ENCODE data around the gene MED6. TPM values are rescaled to one million over a fixed set of nuclear protein-coding genes. Genes with fewer than 3 reads are reported as not detected.

Gene MED6
- polyA plus RNA-seq, 1 donor from 2014 or later = 46.6 TPM

- Histone ChIP-seq H3K9ac (ENCODE audit: low read length) (no peak overlapping the region), H3K9me3 (ENCODE audit: low read length) (no peaks in the 10 kb centered on the region), H3F3A (ENCODE audit: insufficient read depth, low read length, poor library complexity, severe bottlenecking) (no peaks in the 10 kb centered on the region), H3K9me2 (ENCODE audit: insufficient read depth, low read length) (no peaks in the 10 kb centered on the region), H2AFZ (ENCODE audit: low read depth, low read length) (no peak overlapping the region), H4K20me1 (ENCODE audit: insufficient read depth) (peaks cover 3% of the 10 kb centered on the region), H3K79me2 (replicated peaks; ENCODE audit: insufficient read depth, low read length) (peaks cover 68% of the 10 kb centered on the region), H3K27me3 (ENCODE audit: insufficient read depth, low read depth, low read length) (no peaks in the 10 kb centered on the region), H3K4me3 (ENCODE audit: low read length) (peak overlapping the region; percentile 36), H3K4me2 (ENCODE audit: low read length) (no peak overlapping the region), H3K27ac (ENCODE audit: low read length) (no peak overlapping the region), H3K36me3 (ENCODE audit: insufficient read depth, low read length) (peaks cover 4% of the 10 kb centered on the region)
- no peak for TF ChIP-seq CTCF (IDR thresholded peaks at IDR 0.05; ENCODE audit: poor library complexity, severe bottlenecking)
- no peak for TF ChIP-seq EP300 (conservative IDR thresholded peaks at IDR 0.05; ENCODE audit: poor library complexity, severe bottlenecking)
- no peak for TF ChIP-seq EZH2 (IDR thresholded peaks at IDR 0.05; ENCODE audit: borderline replicate concordance, insufficient read depth, low read length, poor library complexity, severe bottlenecking)
- TF ChIP-seq MXI1 (conservative IDR thresholded peaks at IDR 0.05; ENCODE audit: poor library complexity, severe bottlenecking) = no peak
- no peak for TF ChIP-seq TAF1 (IDR thresholded peaks at IDR 0.05; ENCODE audit: low read depth)
- no peak for TF ChIP-seq SMC3 (conservative IDR thresholded peaks at IDR 0.05; ENCODE audit: poor library complexity)
- TF ChIP-seq POLR2AphosphoS5 (IDR thresholded peaks at IDR 0.05) = no peak
- no peak for TF ChIP-seq RAD21 (conservative IDR thresholded peaks at IDR 0.05)
- no peak for TF ChIP-seq REST (IDR thresholded peaks at IDR 0.05; ENCODE audit: borderline replicate concordance)
Measured at GRCh38 chr14:70645892-70646291, 45.4 kb upstream of the MED6 start.

GRCh38 chr14:70643967-70644366 is 43.5 kb upstream of the MED6 start:
- H4K20me1 ChIP-seq (ENCODE audit: insufficient read depth) = peaks cover 3% of the 10 kb centered on the region
- no peak overlapping the region for H3K27ac ChIP-seq (ENCODE audit: low read length)
- no peaks in the 10 kb centered on the region for H3K27me3 ChIP-seq (ENCODE audit: insufficient read depth, low read depth, low read length)
- H2AFZ ChIP-seq (ENCODE audit: low read depth, low read length) = no peak overlapping the region
- no peaks in the 10 kb centered on the region for H3F3A ChIP-seq (ENCODE audit: insufficient read depth, low read length, poor library complexity, severe bottlenecking)
- H3K9me3 ChIP-seq (ENCODE audit: low read length) = no peaks in the 10 kb centered on the region
- H3K4me3 ChIP-seq (ENCODE audit: low read length) = peak overlapping the region; percentile 91
- H3K9me2 ChIP-seq (ENCODE audit: insufficient read depth, low read length) = no peaks in the 10 kb centered on the region
- H3K79me2 ChIP-seq (replicated peaks; ENCODE audit: insufficient read depth, low read length) = peaks cover 57% of the 10 kb centered on the region
- peaks cover under 1% of the 10 kb centered on the region for H3K36me3 ChIP-seq (ENCODE audit: insufficient read depth, low read length)
- peak overlapping the region; percentile 69 for H3K4me2 ChIP-seq (ENCODE audit: low read length)
- no peak for TF ChIP-seq TAF1 (IDR thresholded peaks at IDR 0.05; ENCODE audit: low read depth)
- TF ChIP-seq RAD21 (conservative IDR thresholded peaks at IDR 0.05) = no peak
- TF ChIP-seq REST (IDR thresholded peaks at IDR 0.05; ENCODE audit: borderline replicate concordance) = no peak
- TF ChIP-seq CTCF (IDR thresholded peaks at IDR 0.05; ENCODE audit: poor library complexity, severe bottlenecking) = no peak
- TF ChIP-seq EP300 (conservative IDR thresholded peaks at IDR 0.05; ENCODE audit: poor library complexity, severe bottlenecking) = no peak
- TF ChIP-seq MXI1 (conservative IDR thresholded peaks at IDR 0.05; ENCODE audit: poor library complexity, severe bottlenecking) = no peak
- no peak for TF ChIP-seq POLR2AphosphoS5 (IDR thresholded peaks at IDR 0.05)
- TF ChIP-seq EZH2 (IDR thresholded peaks at IDR 0.05; ENCODE audit: borderline replicate concordance, insufficient read depth, low read length, poor library complexity, severe bottlenecking) = no peak
- no peak for TF ChIP-seq SMC3 (conservative IDR thresholded peaks at IDR 0.05; ENCODE audit: poor library complexity)
- H3K9ac ChIP-seq (ENCODE audit: low read length) = peak overlapping the region; percentile 18
